H1 (cell line): ENCODE results near the gene STK11. TPM values are rescaled to one million over a fixed set of nuclear protein-coding genes. Genes with fewer than 3 reads are reported as not detected.

ENCODE experiments used
- CTCF ChIA-PET: fragments of 300-600 bp; sonication (Branson Sonifier 250); formaldehyde crosslinking; loops from one replicate; lab custom pipeline; 2021; ENCODE audit not compliant: partially characterized antibody; lab: Charles Lee
- POLR2A ChIA-PET: fragments of 300-600 bp; sonication (Branson Sonifier 250); formaldehyde crosslinking; loops from one replicate; lab custom pipeline; 2021; ENCODE audit warnings: inconsistent platforms; ENCODE audit not compliant: partially characterized antibody; lab: Charles Lee
- DNase-seq, 2 experiments: peaks; one replicate each; pipeline versions ENCODE4 v3.0.0 to v3.0.0-alpha.2; 2010 to 2022; ENCODE audit warnings: low spot score in 2 of 2, low read depth in 1 of 2, mixed read lengths in 1 of 2
- FAIRE-seq: peaks from 2 replicates; lab custom pipeline; 2011; peaks lifted over from hg19 to GRCh38; lab: Jason Lieb, UNC
- H2AFZ ChIP-seq: 2 replicates; pipeline ENCODE4 v1.8.1; 2012; ENCODE audit warnings: low read length, inconsistent platforms
- H2AK5ac ChIP-seq: 2 replicates; pipeline ENCODE4 v1.6.1; 2013; ENCODE audit warnings: low read depth, low read length
- H2BK120ac ChIP-seq: replicated peaks from 2 replicates; pipeline ENCODE3; 2013; ENCODE audit warnings: low read depth, low read length, inconsistent platforms
- H2BK12ac ChIP-seq: 2 replicates; pipeline ENCODE4 v1.6.1; 2013; ENCODE audit warnings: low read depth, low read length
- H2BK15ac ChIP-seq: 2 replicates; pipeline ENCODE4 v1.6.1; 2013; ENCODE audit warnings: low read length
- H2BK20ac ChIP-seq: 2 replicates; pipeline ENCODE4 v1.6.1; 2013; ENCODE audit warnings: low read length
- H2BK5ac ChIP-seq: 2 replicates; pipeline ENCODE4 v1.6.1; 2013; ENCODE audit warnings: low read depth, low read length
- H3K14ac ChIP-seq: 2 replicates; pipeline ENCODE4 v1.6.1; 2013; ENCODE audit warnings: inconsistent platforms; ENCODE audit not compliant: insufficient read length
- H3K18ac ChIP-seq: 2 replicates; pipeline ENCODE4 v1.6.1; 2013; ENCODE audit warnings: low read length; ENCODE audit errors: extremely low read depth
- H3K23ac ChIP-seq: 2 replicates; pipeline ENCODE4 v1.6.1; 2013; ENCODE audit warnings: inconsistent platforms; ENCODE audit not compliant: insufficient read length
- H3K23me2 ChIP-seq: 2 replicates; pipeline ENCODE4 v1.6.1; 2013; ENCODE audit warnings: low read depth, low read length
- H3K27ac ChIP-seq: 2 replicates; pipeline ENCODE4 v1.6.1; 2011; ENCODE audit warnings: low read depth, low read length, inconsistent platforms
- H3K27me3 ChIP-seq, 4 experiments: replicated peaks in 1 of 4; 1 replicate in 1 of 4; 2 replicates in 3 of 4; pipeline versions ENCODE4 v1.6.1 to v1.8.1; 2011 to 2013; ENCODE audit warnings: low read length in 3 of 4, mild to moderate bottlenecking in 3 of 4, inconsistent platforms in 2 of 4, mixed read lengths in 2 of 4, moderate library complexity in 1 of 4; ENCODE audit not compliant: control insufficient read depth in 3 of 4, insufficient read depth in 3 of 4; ENCODE audit errors: extremely low read depth in 1 of 4
- H3K36me3 ChIP-seq, 4 experiments: 2 replicates each; pipeline versions ENCODE4 v1.6.1 to v1.8.1; 2011 to 2013; ENCODE audit warnings: mild to moderate bottlenecking in 4 of 4, low read length in 3 of 4, moderate library complexity in 2 of 4, control low read depth in 1 of 4, inconsistent platforms in 1 of 4; ENCODE audit not compliant: insufficient read depth in 4 of 4, control insufficient read depth in 2 of 4
- H3K4ac ChIP-seq: replicated peaks from 2 replicates; pipeline ENCODE3; 2013; ENCODE audit warnings: low read length, low read depth, mixed read lengths, inconsistent platforms; ENCODE audit not compliant: insufficient read length
- H3K4me1 ChIP-seq, 4 experiments: replicated peaks in 1 of 4; 1 replicate in 1 of 4; 2 replicates in 3 of 4; pipeline versions ENCODE4 v1.6.1 to v1.8.1; 2011 to 2013; ENCODE audit warnings: low read length in 3 of 4, inconsistent platforms in 2 of 4, mixed read lengths in 1 of 4; ENCODE audit not compliant: insufficient read depth in 4 of 4, control insufficient read depth in 3 of 4
- H3K4me2 ChIP-seq, 2 experiments: 2 replicates each; pipeline versions ENCODE4 v1.6.1 to v1.8.1; 2011 to 2013; ENCODE audit warnings: low read depth in 2 of 2, low read length in 2 of 2, control low read depth in 1 of 2, inconsistent platforms in 1 of 2, mild to moderate bottlenecking in 1 of 2; ENCODE audit not compliant: insufficient read depth in 1 of 2
- H3K4me3 ChIP-seq, 4 experiments: fragments of 200-600, 300-600 bp in 1 of 4; sonication (generic), shearing (Covaris generic), sonication (Bioruptor Twin) in 1 of 4; 2 replicates each; pipeline versions ENCODE4 v1.5.1 to v1.8.1; 2011 to 2016; ENCODE audit warnings: low read length in 4 of 4, low read depth in 3 of 4, control low read depth in 2 of 4, inconsistent platforms in 2 of 4, mild to moderate bottlenecking in 2 of 4, mixed read lengths in 1 of 4, moderate library complexity in 1 of 4; ENCODE audit not compliant: insufficient read depth in 2 of 4; ENCODE audit errors: extremely low read depth in 1 of 4
- H3K56ac ChIP-seq: replicated peaks from 2 replicates; pipeline ENCODE3; 2013; ENCODE audit warnings: low read depth, mild to moderate bottlenecking, mixed read lengths, low read length, inconsistent platforms; ENCODE audit not compliant: insufficient read length
- H3K79me1 ChIP-seq: 2 replicates; pipeline ENCODE4 v1.6.1; 2013; ENCODE audit warnings: low read depth, low read length, control low read depth
- H3K79me2 ChIP-seq, 2 experiments: 2 replicates each; pipeline versions ENCODE4 v1.6.1 to v1.8.1; 2012 to 2013; ENCODE audit warnings: low read length in 2 of 2, mild to moderate bottlenecking in 2 of 2, inconsistent platforms in 1 of 2; ENCODE audit not compliant: insufficient read depth in 2 of 2, control insufficient read depth in 1 of 2
- H3K9ac ChIP-seq, 4 experiments: replicated peaks in 1 of 4; 1 replicate in 1 of 4; 2 replicates in 3 of 4; pipeline versions ENCODE4 v1.6.1 to v1.8.1; 2011 to 2013; ENCODE audit warnings: low read depth in 3 of 4, low read length in 3 of 4, control low read depth in 2 of 4, mild to moderate bottlenecking in 2 of 4, moderate library complexity in 2 of 4, inconsistent platforms in 1 of 4; ENCODE audit errors: extremely low read depth in 1 of 4
- H3K9me3 ChIP-seq, 2 experiments: 2 replicates each; pipeline versions ENCODE4 v1.6.1 to v1.8.1; 2012 to 2013; ENCODE audit warnings: mild to moderate bottlenecking in 2 of 2, moderate library complexity in 2 of 2, control low read depth in 1 of 2, inconsistent platforms in 1 of 2, low read depth in 1 of 2, low read length in 1 of 2, mixed read lengths in 1 of 2; ENCODE audit not compliant: insufficient read depth in 2 of 2
- H4K20me1 ChIP-seq, 2 experiments: replicated peaks in 1 of 2; 2 replicates each; pipeline versions ENCODE3 to v1.8.1; 2011 to 2013; ENCODE audit warnings: inconsistent platforms in 2 of 2, low read length in 2 of 2, mild to moderate bottlenecking in 1 of 2; ENCODE audit not compliant: insufficient read depth in 2 of 2, control insufficient read depth in 1 of 2
- H4K5ac ChIP-seq: 2 replicates; pipeline ENCODE4 v1.6.1; 2013; ENCODE audit warnings: low read length, low read depth, mixed read lengths, inconsistent platforms; ENCODE audit not compliant: insufficient read length
- H4K8ac ChIP-seq: 2 replicates; pipeline ENCODE4 v1.8.0; 2013; ENCODE audit warnings: mild to moderate bottlenecking, moderate library complexity, low read length, inconsistent platforms; ENCODE audit not compliant: insufficient read depth; ENCODE audit errors: extremely low read depth
- H4K91ac ChIP-seq: replicated peaks from 2 replicates; pipeline ENCODE3; 2013; ENCODE audit warnings: low read length, mixed read lengths, inconsistent platforms; ENCODE audit not compliant: insufficient read length
- ASH2L ChIP-seq: fragments of 200-600, 300-600 bp; sonication (generic); IDR thresholded peaks from one replicate; pipeline ENCODE4 v1.7.1; 2017; ENCODE audit warnings: low read length
- BACH1 ChIP-seq: IDR thresholded peaks from 2 replicates; pipeline ENCODE4 v1.6.1; 2012; ENCODE audit warnings: low read length, improper control_type of control experiment
- CREB1 ChIP-seq: IDR thresholded peaks from 2 replicates; pipeline ENCODE4 v1.6.1; 2012; ENCODE audit warnings: inconsistent platforms
- GTF2F1 ChIP-seq: IDR thresholded peaks from 2 replicates; pipeline ENCODE4 v1.6.1; 2012; ENCODE audit warnings: low read depth, low read length, improper control_type of control experiment, borderline replicate concordance
- HDAC2 ChIP-seq, 2 experiments: fragments of 300-600 bp in 1 of 2; sonication (generic) in 1 of 2; IDR thresholded peaks; 2 replicates each; pipeline ENCODE4 v1.6.1; 2011 to 2012; ENCODE audit warnings: low read depth in 2 of 2, low read length in 2 of 2, mild to moderate bottlenecking in 2 of 2, moderate library complexity in 2 of 2, borderline replicate concordance in 1 of 2, inconsistent platforms in 1 of 2
- JUN ChIP-seq: IDR thresholded peaks from 2 replicates; pipeline ENCODE4 v1.6.1; 2011; ENCODE audit warnings: low read depth, mild to moderate bottlenecking, improper control_type of control experiment, low read length
- KDM4A ChIP-seq: IDR thresholded peaks from one replicate; pipeline ENCODE4 v1.7.1; 2012; ENCODE audit warnings: low read depth, mild to moderate bottlenecking, moderate library complexity, low read length, inconsistent platforms; ENCODE audit not compliant: severe bottlenecking
- PHF8 ChIP-seq: fragments of 200-600 bp; sonication (generic); conservative IDR thresholded peaks from 2 replicates; pipeline ENCODE4 v1.7.1; 2012; ENCODE audit warnings: low read depth, mild to moderate bottlenecking, inconsistent platforms, low read length, moderate library complexity
- RAD21 ChIP-seq, 2 experiments: IDR thresholded peaks in 1 of 2; conservative IDR thresholded peaks in 1 of 2; 2 replicates each; pipeline ENCODE4 v1.6.1; 2011; ENCODE audit warnings: low read depth in 2 of 2, low read length in 2 of 2, improper control_type of control experiment in 1 of 2, inconsistent platforms in 1 of 2, mild to moderate bottlenecking in 1 of 2, moderate library complexity in 1 of 2
- ZNF274 ChIP-seq: IDR thresholded peaks from 2 replicates; pipeline ENCODE4 v1.7.0; 2012; ENCODE audit warnings: low read length, borderline replicate concordance; ENCODE audit errors: extremely low read depth
- WGBS, 2 experiments: shearing (Covaris generic) in 1 of 2; methylation state at CpG; one replicate each; pipeline versions ENCODE4 v1.1.6 to v1.1.7; 2013 to 2015; ENCODE audit warnings: low lambda C conversion rate in 2 of 2, mixed read lengths in 2 of 2, inconsistent platforms in 1 of 2, low coverage in 1 of 2, missing lambda C conversion rate in 1 of 2; ENCODE audit not compliant: insufficient replicate concordance in 2 of 2, insufficient coverage in 1 of 2, insufficient read length in 1 of 2; ENCODE audit errors: extremely low coverage in 1 of 2, missing lambda C conversion rate in 1 of 2; 5-methylcytosine and 5-hydroxymethylcytosine counted together
- polyA plus RNA-seq, 7 experiments: library from polyadenylated mRNA; depleted of rRNA in 3 of 7; stranded (reverse) in 5 of 7; unstranded in 2 of 7; fragments of >200 nt in 5 of 7; fragments of 200-250 nt in 2 of 7; gene quantifications; 1 replicate in 5 of 7; 2 replicates in 1 of 7; 4 replicates in 1 of 7; pipeline versions ENCODE4 v1.2.1 to v1.2.3, GENCODE V29; 2011 to 2013; ENCODE audit warnings: missing spikeins in 2 of 7, mixed read lengths in 2 of 7
- total RNA-seq: library from RNA; stranded (reverse); fragmentation: NEBNext Ultra II Directional; extraction: Animal tissue kit (Norgen Biotek cat#: 25700); gene quantifications from 2 replicates; pipeline ENCODE4 v1.2.1, GENCODE V29; 2021

The STK11 gene
- total and polyA plus RNA-seq, 2 of the 8 experiments (the other 6 are each of a cell fraction or from before 2014, with no cell fraction given), result 45.3 to 70.7 TPM

DNA sequence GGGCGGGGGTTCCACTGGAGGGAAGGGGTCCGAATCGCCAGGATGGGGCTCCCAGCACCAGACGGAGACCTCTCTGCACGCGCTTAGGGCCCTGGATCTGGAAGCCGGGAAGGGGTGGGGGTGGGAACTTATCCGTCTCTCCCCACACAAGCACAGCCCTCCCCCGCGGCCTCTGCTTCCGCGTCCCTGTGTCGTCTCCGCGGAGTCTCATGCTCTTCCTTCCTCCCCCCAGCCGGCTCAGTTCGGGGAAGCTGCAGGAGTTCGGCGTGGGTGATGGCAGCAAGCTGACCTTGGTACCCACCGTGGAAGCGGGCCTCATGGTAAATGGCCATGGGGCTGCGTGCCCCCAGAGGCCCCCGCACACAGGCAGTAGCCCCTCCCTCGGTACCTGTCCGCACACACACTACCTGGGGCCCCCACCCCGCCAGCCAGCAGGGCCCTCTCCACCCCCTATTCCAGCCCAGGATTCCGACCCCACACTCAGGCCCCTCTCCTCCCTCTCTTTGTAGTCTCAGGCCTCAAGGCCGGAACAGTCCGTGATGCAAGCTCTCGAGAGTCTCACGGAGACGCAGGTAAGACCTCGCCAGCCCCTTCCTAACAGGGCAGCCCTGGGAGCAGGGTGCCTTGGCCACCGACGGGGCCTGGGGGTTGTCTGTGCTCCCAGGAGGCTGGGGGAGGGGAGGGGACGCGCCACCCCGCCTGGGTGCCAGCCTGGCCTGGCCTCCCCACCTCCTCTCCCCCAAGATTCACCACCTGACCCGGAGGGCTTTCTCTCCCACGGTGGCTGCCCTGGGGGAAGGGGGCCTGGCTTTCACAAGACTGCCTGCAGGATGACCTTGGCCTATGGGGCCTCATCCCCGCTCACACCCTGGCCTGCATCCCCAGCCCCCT lies 46.0 kb downstream of the STK11 start:
- Histone ChIP-seq H3K18ac (peak overlapping the region; percentile 75), H3K4me1 (peaks cover 0 to 20% (median 12%) of the 10 kb centered on the region in 4 experiments; a peak in 6 of 7 replicates), H4K5ac (peak overlapping the region; percentile 59), H3K23ac (no peak overlapping the region), H3K14ac (no peak overlapping the region), H3K27ac (peak overlapping the region; percentile 89), H3K9me3 (no peaks in the 10 kb centered on the region), H4K20me1 (peaks cover 20 to 26% of the 10 kb centered on the region in 2 experiments), H3K4me3 (peak overlapping the region; percentile 66 to 99 (median 83)), H4K8ac (peak overlapping the region; percentile 87), H3K27me3 (no peaks in the 10 kb centered on the region), H4K91ac (peak overlapping the region; percentile 86), H2BK20ac (no peak overlapping the region), H3K9ac (peak overlapping the region; percentile 55 to 90 (median 80)), H3K56ac (peak overlapping the region; percentile 77), H2BK5ac (peak overlapping the region; percentile 71; the same call in 1 of the 2 replicates), H3K79me2 (peaks cover 9 to 49% of the 10 kb centered on the region in 2 experiments), H3K4ac (peak overlapping the region; percentile 96), H3K36me3 (peaks cover 25 to 56% (median 40%) of the 10 kb centered on the region in 4 experiments), H3K79me1 (peaks cover 12% of the 10 kb centered on the region; the same call in 1 of the 2 replicates), H3K4me2 (peak overlapping the region; percentile 83 to 97), H3K23me2 (peaks cover 2% of the 10 kb centered on the region; the same call in 1 of the 2 replicates), H2BK120ac (peak overlapping the region; percentile 54), H2BK15ac (no peak overlapping the region), H2AK5ac (no peak overlapping the region), H2BK12ac (no peak overlapping the region), H2AFZ (no peak overlapping the region)
- WGBS, 2 experiments, result 13% methylated on average over 15 of the region's 41 CpGs; no CpG with 5 or more reads in 1 of the 2 experiments
- DNase-seq (no peak), FAIRE-seq (no peak)
- ChIA-PET POLR2A (interaction anchor here (0.5 to 19.4 kb wide), 5 partner anchors 10 to 83 kb away, joined by 3 to 456 read pairs (median 4); partner anchors contain the start of genes ATP5F1D, CIRBP and FAM174C), CTCF (interaction anchor here (0.7 to 1.3 kb wide), 2 partner anchors 9 to 15 kb away, joined by 3 to 7 read pairs; no protein-coding TSS in a partner anchor)
- no peak for TF ChIP-seq BACH1
- TF ChIP-seq ZNF274, result no peak
- TF ChIP-seq RAD21 (IDR thresholded peaks at IDR 0.05 in 1 of 2, conservative IDR thresholded peaks at IDR 0.05 in 1 of 2; ENCODE audit: low read depth in 2 of 2, low read length in 2 of 2), result no peak
- no peak for TF ChIP-seq GTF2F1
- TF ChIP-seq HDAC2 (IDR thresholded peaks at IDR 0.05; ENCODE audit: borderline replicate concordance in 1 of 2, low read depth in 2 of 2, low read length in 2 of 2), result no peak
- peak; percentile 9 for TF ChIP-seq KDM4A
- no peak for TF ChIP-seq JUN
- no peak for TF ChIP-seq CREB1
- TF ChIP-seq ASH2L, result no peak
- TF ChIP-seq PHF8, result no peak
